Coronary artery (tissue), 2 donors: ENCODE measurements around the gene DDX54.

Source experiments
- DNase-seq: peaks from one replicate; pipeline ENCODE4 v3.0.0-alpha.2; 2017; ENCODE audit warnings: low spot score
- H3K27ac ChIP-seq, 2 donors: fragments of 200-600 bp; sonication (generic); one replicate each; pipeline ENCODE4 v1.5.1; 2016 to 2019
- H3K4me3 ChIP-seq: fragments of 200-600 bp; sonication (generic); 2 replicates; pipeline ENCODE4 v1.5.1; 2016; ENCODE audit warnings: mild to moderate bottlenecking, moderate library complexity
- CTCF ChIP-seq: fragments of 200-600 bp; sonication (generic); IDR thresholded peaks from one replicate; pipeline ENCODE4 v1.5.1; 2019; ENCODE audit warnings: antibody characterized with exemption

Gene DDX54

GRCh38 chr12:113184900-113185179 lies 438 bp downstream of the DDX54 start:
- DNase-seq: no peak
- Histone ChIP-seq H3K4me3 (peak overlapping the region; percentile 76), H3K27ac (peak overlapping the region; percentile 84 to 88)
- no peak for TF ChIP-seq CTCF

GRCh38 chr12:113184098-113184899 lies 979 bp downstream of the DDX54 start:
- Histone ChIP-seq H3K27ac (peak overlapping the region; percentile 84 to 88), H3K4me3 (peak overlapping the region; percentile 76)
- TF ChIP-seq CTCF: no peak
- DNase-seq: peak; percentile 83

- no peak for DNase-seq
- Histone ChIP-seq H3K27ac (no peak overlapping the region), H3K4me3 (no peak overlapping the region)
- TF ChIP-seq CTCF: no peak
Observed at GRCh38 chr12:113183030-113183589, 2.2 kb downstream of the DDX54 start.

GRCh38 chr12:113181975-113182374 lies 3.3 kb downstream of the DDX54 start:
- TF ChIP-seq CTCF: no peak
- no peak for DNase-seq
- Histone ChIP-seq H3K27ac (no peak overlapping the region), H3K4me3 (no peak overlapping the region)

GRCh38 chr12:113180333-113180732 lies 4.9 kb downstream of the DDX54 start:
- TF ChIP-seq CTCF: no peak
- no peak for DNase-seq
- H3K4me3 ChIP-seq: no peak overlapping the region
- H3K27ac ChIP-seq: no peak overlapping the region

GRCh38 chr12:113179023-113179422 lies 6.3 kb downstream of the DDX54 start:
- no peak for TF ChIP-seq CTCF
- no peak for DNase-seq
- H3K27ac ChIP-seq: no peak overlapping the region
- H3K4me3 ChIP-seq: no peak overlapping the region
